Esophagus squamous epithelium (tissue), 4 donors: ENCODE results near the gene PHC2.

Source experiments
- CTCF ChIP-seq, 6 experiments: fragments of 450-650 bp in 4 of 6; fragments of 200-600 bp in 2 of 6; sonication (generic) in 2 of 6; IDR thresholded peaks; one replicate each; pipeline ENCODE4 v1.5.1; 2016 to 2019; ENCODE audit warnings: antibody characterized with exemption in 6 of 6, mild to moderate bottlenecking in 4 of 6, moderate library complexity in 4 of 6
- POLR2A ChIP-seq, 4 donors: fragments of 450-650 bp; IDR thresholded peaks; one replicate each; pipeline ENCODE4 v1.6.1; 2017; ENCODE audit warnings: antibody characterized with exemption in 4 of 4, mild to moderate bottlenecking in 4 of 4, moderate library complexity in 3 of 4

DNA sequence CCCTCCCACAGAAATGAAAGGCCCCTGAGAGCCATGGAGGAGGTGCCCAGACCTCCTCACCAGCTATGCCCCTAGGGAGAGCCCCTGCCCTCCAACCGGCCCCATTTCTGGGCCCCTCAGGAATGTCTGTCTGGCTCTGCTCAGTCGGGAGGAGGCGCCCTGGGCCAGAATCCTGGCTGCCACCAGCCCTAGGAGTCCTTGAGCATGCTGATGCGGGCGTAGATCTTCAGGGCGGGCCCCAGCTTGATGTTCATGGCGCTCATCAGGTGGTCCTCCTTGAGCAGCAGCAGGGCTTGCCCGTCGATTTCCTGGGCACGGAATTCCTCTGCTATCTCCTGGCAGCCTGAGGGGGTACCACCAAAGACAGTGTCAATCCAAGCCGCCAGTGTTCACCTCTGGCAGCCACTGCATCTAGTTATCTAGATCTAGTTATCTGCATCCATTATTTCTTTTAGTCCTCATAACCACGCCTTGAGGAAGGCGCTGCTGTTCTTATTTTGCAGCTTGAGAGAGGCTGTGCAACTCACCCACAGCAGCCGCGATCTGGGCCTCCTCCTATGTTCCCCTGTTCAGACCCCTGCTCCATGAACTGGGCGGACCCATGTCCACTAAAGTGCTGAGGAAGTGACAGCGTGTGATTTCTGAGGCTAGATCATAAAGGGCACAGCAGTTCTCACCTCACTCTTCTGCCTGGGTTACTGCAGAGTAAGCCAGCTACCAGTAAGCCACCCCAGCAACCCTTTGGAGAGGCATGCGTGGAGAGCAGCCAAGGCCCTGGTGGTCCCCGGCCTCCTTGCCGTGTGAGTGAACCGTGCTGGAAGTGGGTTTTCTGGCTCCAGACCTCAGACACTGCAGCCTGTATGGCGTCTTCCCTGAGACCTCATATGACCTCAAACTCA lies 106.0 kb downstream of the PHC2 start:
- TF ChIP-seq POLR2A (IDR thresholded peaks at IDR 0.05): no peak
- TF ChIP-seq CTCF (IDR thresholded peaks at IDR 0.05): no peak
